OCI-LY7 (cell line): ENCODE data around the gene GPRC5C. TPM values are rescaled to one million over a fixed set of nuclear protein-coding genes. Genes with fewer than 3 reads are reported as not detected.

ENCODE experiments used
- BruUV-seq: library from RNA; stranded (reverse); fragments of 400-500 nt; replicated peaks from 2 replicates; lab custom pipeline; 2021; lab: Mats Ljungman, UMichigan
- CTCF ChIA-PET: fragments of 300-600 bp; sonication (Branson Sonifier 250); formaldehyde crosslinking; loops from one replicate; lab custom pipeline; 2022; ENCODE audit warnings: antibody characterized with exemption; ENCODE audit not compliant: unreplicated experiment; lab: Charles Lee
- POLR2A ChIA-PET: fragments of 300-600 bp; sonication (Branson Sonifier 250); formaldehyde crosslinking; loops from one replicate; lab custom pipeline; 2022; ENCODE audit warnings: antibody characterized with exemption; lab: Charles Lee
- DNase-seq: peaks from one replicate; pipeline ENCODE4 v3.0.0-alpha.2; 2015; ENCODE audit warnings: low spot score
- H2AFZ ChIP-seq: fragments of 200-600 bp; sonication (generic), shearing (Covaris generic); 2 replicates; pipeline ENCODE4 v1.6.1; 2014; ENCODE audit warnings: mild to moderate bottlenecking, antibody characterized with exemption, low read length, moderate library complexity
- H3K27ac ChIP-seq: fragments of 200-600 bp; sonication (generic); 2 replicates; pipeline ENCODE4 v1.5.1; 2014; ENCODE audit warnings: mixed run types, low read depth, mild to moderate bottlenecking, moderate library complexity, low read length, inconsistent platforms; ENCODE audit not compliant: poor library complexity, severe bottlenecking
- H3K36me3 ChIP-seq: fragments of 200-600 bp; sonication (generic); 2 replicates; pipeline ENCODE4 v1.6.1; 2014; ENCODE audit warnings: mild to moderate bottlenecking, antibody characterized with exemption, low read length, moderate library complexity, mixed read lengths; ENCODE audit not compliant: insufficient read depth
- H3K4me1 ChIP-seq: fragments of 200-600 bp; sonication (generic); 2 replicates; pipeline ENCODE4 v1.5.1; 2014; ENCODE audit warnings: mild to moderate bottlenecking, low read length; ENCODE audit not compliant: insufficient read depth, poor library complexity, severe bottlenecking
- H3K4me2 ChIP-seq: fragments of 200-600 bp; sonication (generic); 2 replicates; pipeline ENCODE4 v1.6.1; 2014; ENCODE audit warnings: mild to moderate bottlenecking, low read length
- H3K4me3 ChIP-seq: fragments of 200-600 bp; sonication (generic); 2 replicates; pipeline ENCODE4 v1.5.1; 2014; ENCODE audit warnings: mild to moderate bottlenecking, low read depth, low read length; ENCODE audit not compliant: poor library complexity, severe bottlenecking
- H3K79me2 ChIP-seq: fragments of 200-600 bp; sonication (generic); 2 replicates; pipeline ENCODE4 v1.6.1; 2016; ENCODE audit warnings: low read depth, mild to moderate bottlenecking, low read length, moderate library complexity, mixed read lengths; ENCODE audit not compliant: insufficient read depth
- H3K9me2 ChIP-seq: fragments of 200-600 bp; sonication (generic); 2 replicates; pipeline ENCODE4 v1.6.1; 2016; ENCODE audit warnings: mild to moderate bottlenecking, low read length, mixed read lengths; ENCODE audit not compliant: insufficient read depth
- H3K9me3 ChIP-seq: fragments of 200-600 bp; sonication (generic); 2 replicates; pipeline ENCODE4 v1.6.1; 2014; ENCODE audit warnings: mild to moderate bottlenecking, mixed run types, low read length, mixed read lengths
- H4K20me1 ChIP-seq: fragments of 200-600 bp; sonication (generic); 2 replicates; pipeline ENCODE4 v1.6.1; 2014; ENCODE audit warnings: mild to moderate bottlenecking, antibody characterized with exemption, low read length, moderate library complexity, mixed read lengths; ENCODE audit not compliant: insufficient read depth
- EZH2phosphoT487 ChIP-seq: fragments of 200-600 bp; sonication (generic); IDR thresholded peaks from 2 replicates; pipeline ENCODE4 v1.6.1; 2018; ENCODE audit warnings: low read depth, borderline replicate concordance, mild to moderate bottlenecking, mixed run types, antibody characterized with exemption, low read length, moderate library complexity, mixed read lengths
- intact Hi-C: fragments of 100-400 bp; cut with micrococcal nuclease; formaldehyde crosslinking; loops from one replicate; pipeline ENCODE4 v1.10.0; 2022; ENCODE audit not compliant: unreplicated experiment
- total RNA-seq, 2 experiments: library from RNA; depleted of rRNA in 1 of 2; stranded (reverse); fragments of >200 nt in 1 of 2; shearing (Covaris generic) in 1 of 2; gene quantifications; 2 replicates each; pipeline ENCODE4 v1.2.3, GENCODE V29; 2014 to 2022
- TF ChIP-seq, protein P1 (sequence below): fragments of 200-600 bp; sonication (generic); conservative IDR thresholded peaks from 2 replicates; pipeline ENCODE4 v1.5.1; 2014; ENCODE audit warnings: mild to moderate bottlenecking, antibody characterized with exemption, low read length, moderate library complexity, mixed read lengths

The GPRC5C gene
- total RNA-seq, 2 experiments from 2014 or later = 1.1 to 19.5 TPM

GRCh38 chr17:74433421-74434121 is 1.7 kb downstream of the GPRC5C start:
- no TSS peak for BruUV-seq
- no peaks in the 10 kb centered on the region for H3K4me1 ChIP-seq
- TF ChIP-seq, protein P1, sequence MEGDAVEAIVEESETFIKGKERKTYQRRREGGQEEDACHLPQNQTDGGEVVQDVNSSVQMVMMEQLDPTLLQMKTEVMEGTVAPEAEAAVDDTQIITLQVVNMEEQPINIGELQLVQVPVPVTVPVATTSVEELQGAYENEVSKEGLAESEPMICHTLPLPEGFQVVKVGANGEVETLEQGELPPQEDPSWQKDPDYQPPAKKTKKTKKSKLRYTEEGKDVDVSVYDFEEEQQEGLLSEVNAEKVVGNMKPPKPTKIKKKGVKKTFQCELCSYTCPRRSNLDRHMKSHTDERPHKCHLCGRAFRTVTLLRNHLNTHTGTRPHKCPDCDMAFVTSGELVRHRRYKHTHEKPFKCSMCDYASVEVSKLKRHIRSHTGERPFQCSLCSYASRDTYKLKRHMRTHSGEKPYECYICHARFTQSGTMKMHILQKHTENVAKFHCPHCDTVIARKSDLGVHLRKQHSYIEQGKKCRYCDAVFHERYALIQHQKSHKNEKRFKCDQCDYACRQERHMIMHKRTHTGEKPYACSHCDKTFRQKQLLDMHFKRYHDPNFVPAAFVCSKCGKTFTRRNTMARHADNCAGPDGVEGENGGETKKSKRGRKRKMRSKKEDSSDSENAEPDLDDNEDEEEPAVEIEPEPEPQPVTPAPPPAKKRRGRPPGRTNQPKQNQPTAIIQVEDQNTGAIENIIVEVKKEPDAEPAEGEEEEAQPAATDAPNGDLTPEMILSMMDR = peak; percentile 54
- no peak for TF ChIP-seq EZH2phosphoT487
- no peak overlapping the region for H2AFZ ChIP-seq
- H3K9me3 ChIP-seq = no peaks in the 10 kb centered on the region
- CTCF ChIA-PET = interaction anchor here (0.6 to 1.1 kb wide), 3 partner anchors 17 to 54 kb away, joined by 4 to 12 read pairs (median 9); no protein-coding TSS in a partner anchor
- no peak overlapping the region for H3K4me2 ChIP-seq
- POLR2A ChIA-PET = no interaction called here
- no peak for DNase-seq
- intact Hi-C loops = no loop called here
- H3K36me3 ChIP-seq = no peaks in the 10 kb centered on the region
- H3K79me2 ChIP-seq = no peaks in the 10 kb centered on the region
- H4K20me1 ChIP-seq = no peaks in the 10 kb centered on the region
- H3K27ac ChIP-seq = no peak overlapping the region
- H3K4me3 ChIP-seq = no peak overlapping the region
- no peaks in the 10 kb centered on the region for H3K9me2 ChIP-seq

GRCh38 chr17:74435775-74436359 is 4.0 kb downstream of the GPRC5C start:
- Histone ChIP-seq H3K36me3 (no peaks in the 10 kb centered on the region), H3K4me2 (no peak overlapping the region), H2AFZ (no peak overlapping the region), H3K27ac (no peak overlapping the region), H4K20me1 (no peaks in the 10 kb centered on the region), H3K79me2 (no peaks in the 10 kb centered on the region), H3K9me3 (no peaks in the 10 kb centered on the region), H3K9me2 (no peaks in the 10 kb centered on the region), H3K4me1 (no peaks in the 10 kb centered on the region), H3K4me3 (no peak overlapping the region)
- TF ChIP-seq, protein P1 = no peak
- TF ChIP-seq EZH2phosphoT487 = no peak
- ChIA-PET CTCF (interaction anchor here (0.8 kb wide), 1 partner anchor 56 kb away, joined by 3 read pairs; no protein-coding TSS in a partner anchor), POLR2A (no interaction called here)
- no peak for DNase-seq
- intact Hi-C loops = loop anchor here (5.0 kb wide), 1 partner anchor 301 kb away; the partner anchor contains the start of gene RAB37
- BruUV-seq = no TSS peak
